Left lung (tissue), 10 donors: ENCODE data around the gene MARK2. TPM values are rescaled to one million over a fixed set of nuclear protein-coding genes. Genes with fewer than 3 reads are reported as not detected.

Experiments used
- ATAC-seq: fragments of 200-7000 bp; cut with Tn5 transposase; one replicate; pipeline ENCODE4 v1.9.1; 2020; ENCODE audit warnings: moderate library complexity
- DNase-seq, 4 donors: peaks; one replicate each; pipeline ENCODE4 v3.0.0-alpha.2; 2013 to 2020
- H3K27ac ChIP-seq, 2 donors: fragments of 200-600 bp; sonication (generic) in 1 of 2; one replicate each; pipeline versions ENCODE4 v1.5.0 to v1.8.0; 2020 to 2021
- H3K27me3 ChIP-seq, 2 donors: fragments of 200-600 bp; sonication (generic) in 1 of 2; one replicate each; pipeline versions ENCODE4 v1.5.0 to v1.8.0; 2020 to 2021
- H3K36me3 ChIP-seq, 2 donors: fragments of 200-600 bp; sonication (generic) in 1 of 2; one replicate each; pipeline versions ENCODE4 v1.5.0 to v1.8.0; 2020 to 2021
- H3K4me1 ChIP-seq, 2 donors: fragments of 200-600 bp; one replicate each; pipeline ENCODE4 v1.8.0; 2021
- H3K4me3 ChIP-seq, 2 donors: fragments of 200-600 bp; sonication (generic) in 1 of 2; one replicate each; pipeline versions ENCODE4 v1.5.0 to v1.8.0; 2020 to 2021; ENCODE audit warnings: mild to moderate bottlenecking in 1 of 2
- H3K9me3 ChIP-seq, 2 donors: fragments of 200-600 bp; sonication (generic) in 1 of 2; one replicate each; pipeline versions ENCODE4 v1.5.0 to v1.8.0; 2020 to 2021
- CTCF ChIP-seq, 2 donors: fragments of 200-600 bp; sonication (generic) in 1 of 2; IDR thresholded peaks; one replicate each; pipeline versions ENCODE4 v1.5.0 to v1.8.0; 2021; ENCODE audit warnings: antibody characterized with exemption in 2 of 2
- intact Hi-C, 2 donors: fragments of 100-400 bp; cut with DNase I; formaldehyde crosslinking; loops; one replicate each; pipeline versions ENCODE4 v1.11.2 to v1.14.2; 2022
- polyA plus RNA-seq, 6 donors: library from polyadenylated mRNA; unstranded; fragments of 120-200 nt; gene quantifications; one replicate each; pipeline ENCODE4 v1.2.1, GENCODE V29; 2013; ENCODE audit not compliant: insufficient read length in 6 of 6
- total RNA-seq, 2 donors: library from RNA; stranded (reverse); fragmentation: NEBNext Ultra II Directional; extraction: Animal tissue kit (Norgen Biotek cat#: 25700); gene quantifications; one replicate each; pipeline ENCODE4 v1.2.1, GENCODE V29; 2021
- donor health status: DM: no; HTN: yes; CAD: no.
- donor health status: DM: no; HTN: no; CAD: no.

The MARK2 gene
- total and polyA plus RNA-seq, 8 donors, result 29.0 to 45.5 (median 33.6) TPM

GRCh38 chr11:63897459-63898146 lies 58.7 kb downstream of the MARK2 start:
- Histone ChIP-seq H3K4me1 (peaks cover 0 to 4% of the 10 kb centered on the region in 2 donors), H3K27me3 (no peaks in the 10 kb centered on the region), H3K9me3 (no peaks in the 10 kb centered on the region), H3K4me3 (no peak overlapping the region), H3K27ac (no peak overlapping the region), H3K36me3 (peaks cover 0 to 81% of the 10 kb centered on the region in 2 donors)
- no peak for TF ChIP-seq CTCF (IDR thresholded peaks at IDR 0.05)
- no peak for DNase-seq
- ATAC-seq, result no peak
- intact Hi-C loops, result no loop called here

- ATAC-seq (no peak), DNase-seq (no peak)
- no peaks in the 10 kb centered on the region for H3K9me3 ChIP-seq
- H3K4me3 ChIP-seq, result no peak overlapping the region
- H3K4me1 ChIP-seq, result no peaks in the 10 kb centered on the region
- peaks cover 0 to 96% of the 10 kb centered on the region in 2 donors for H3K36me3 ChIP-seq
- no peak overlapping the region for H3K27ac ChIP-seq
- no peak for TF ChIP-seq CTCF (IDR thresholded peaks at IDR 0.05)
- intact Hi-C loops, result no loop called here
- H3K27me3 ChIP-seq, result no peaks in the 10 kb centered on the region
Observed at GRCh38 chr11:63901660-63902059, 62.8 kb downstream of the MARK2 start.

GRCh38 chr11:63903884-63904283 lies 65.0 kb downstream of the MARK2 start:
- TF ChIP-seq CTCF (IDR thresholded peaks at IDR 0.05), result no peak
- no peaks in the 10 kb centered on the region for H3K9me3 ChIP-seq
- peaks cover 0 to 96% of the 10 kb centered on the region in 2 donors for H3K36me3 ChIP-seq

GRCh38 chr11:63904743-63905142 lies 65.8 kb downstream of the MARK2 start:
- Histone ChIP-seq H3K27me3 (no peaks in the 10 kb centered on the region), H3K36me3 (peaks cover 0 to 96% of the 10 kb centered on the region in 2 donors), H3K9me3 (no peaks in the 10 kb centered on the region), H3K4me1 (peaks cover 0 to 3% of the 10 kb centered on the region in 2 donors), H3K27ac (no peak overlapping the region), H3K4me3 (no peak overlapping the region)
- intact Hi-C loops, result no loop called here
- DNase-seq (no peak), ATAC-seq (no peak)
- TF ChIP-seq CTCF (IDR thresholded peaks at IDR 0.05), result no peak

More at GRCh38 chr11:63903884-63904283, 65.0 kb downstream of the MARK2 start:
- Histone ChIP-seq H3K4me1 (peaks cover 0 to 3% of the 10 kb centered on the region in 2 donors), H3K27me3 (no peaks in the 10 kb centered on the region), H3K27ac (no peak overlapping the region), H3K4me3 (no peak overlapping the region)
- ATAC-seq (no peak), DNase-seq (no peak)
- intact Hi-C loops, result no loop called here

- ATAC-seq, result no peak
- peaks cover 0 to 96% of the 10 kb centered on the region in 2 donors for H3K36me3 ChIP-seq
- intact Hi-C loops, result no loop called here
- H3K27ac ChIP-seq, result no peak overlapping the region
- DNase-seq, result no peak
- TF ChIP-seq CTCF (IDR thresholded peaks at IDR 0.05), result no peak
- no peak overlapping the region for H3K4me3 ChIP-seq
- H3K27me3 ChIP-seq, result no peaks in the 10 kb centered on the region
- no peaks in the 10 kb centered on the region for H3K9me3 ChIP-seq
- H3K4me1 ChIP-seq, result peaks cover 0 to 3% of the 10 kb centered on the region in 2 donors
Observed at GRCh38 chr11:63905179-63905578, 66.3 kb downstream of the MARK2 start.
